GM23338 (cell line): ENCODE results near the gene KRTAP5-10.

Source experiments
- EZH2 ChIP-seq: fragments of 200-600 bp; sonication (generic); IDR thresholded peaks from one replicate; pipeline ENCODE4 v1.8.0; 2017; ENCODE audit warnings: antibody characterized with exemption, mild to moderate bottlenecking, low read depth; ENCODE audit not compliant: unreplicated experiment
- JUNB ChIP-seq: IDR thresholded peaks from one replicate; pipeline ENCODE4 v1.6.1; 2016; ENCODE audit warnings: antibody characterized with exemption; ENCODE audit not compliant: unreplicated experiment
- POLR2AphosphoS5 ChIP-seq: IDR thresholded peaks from 2 replicates; pipeline ENCODE4 v1.6.1; 2016; ENCODE audit warnings: antibody characterized with exemption, low read depth
- TF ChIP-seq, protein P1 (sequence below), 2 experiments: fragments of 200-600 bp in 1 of 2; sonication (generic) in 1 of 2; conservative IDR thresholded peaks; 2 replicates each; pipeline versions ENCODE4 v1.5.1 to v1.6.1; 2016 to 2017; ENCODE audit warnings: antibody characterized with exemption in 2 of 2, low read depth in 2 of 2, mild to moderate bottlenecking in 2 of 2, moderate library complexity in 1 of 2
- TF ChIP-seq, protein P2 (sequence below): IDR thresholded peaks from one replicate; pipeline ENCODE4 v1.6.1; 2018; ENCODE audit warnings: antibody characterized with exemption; ENCODE audit not compliant: unreplicated experiment

DNA sequence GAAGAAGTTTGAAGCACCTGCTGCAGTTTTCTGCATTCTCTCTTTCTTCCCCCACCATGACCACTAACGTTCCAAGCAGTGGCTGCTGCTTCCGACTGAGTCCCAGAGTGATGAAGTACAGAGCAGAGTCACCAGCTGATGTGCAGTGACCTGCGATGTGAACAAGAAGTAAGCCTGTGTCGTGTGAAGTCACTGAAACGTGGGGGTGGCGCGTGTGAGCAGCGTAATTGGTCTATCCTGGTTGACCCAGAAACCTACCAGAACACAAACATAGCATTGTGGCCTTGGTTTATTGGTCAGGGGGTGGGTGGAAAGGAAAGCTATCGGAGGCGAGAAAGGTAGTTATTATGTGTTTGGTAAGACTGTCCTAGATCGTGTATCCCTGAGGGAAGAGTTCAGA lies 34.8 kb upstream of the KRTAP5-10 start:
- TF ChIP-seq, protein P1, sequence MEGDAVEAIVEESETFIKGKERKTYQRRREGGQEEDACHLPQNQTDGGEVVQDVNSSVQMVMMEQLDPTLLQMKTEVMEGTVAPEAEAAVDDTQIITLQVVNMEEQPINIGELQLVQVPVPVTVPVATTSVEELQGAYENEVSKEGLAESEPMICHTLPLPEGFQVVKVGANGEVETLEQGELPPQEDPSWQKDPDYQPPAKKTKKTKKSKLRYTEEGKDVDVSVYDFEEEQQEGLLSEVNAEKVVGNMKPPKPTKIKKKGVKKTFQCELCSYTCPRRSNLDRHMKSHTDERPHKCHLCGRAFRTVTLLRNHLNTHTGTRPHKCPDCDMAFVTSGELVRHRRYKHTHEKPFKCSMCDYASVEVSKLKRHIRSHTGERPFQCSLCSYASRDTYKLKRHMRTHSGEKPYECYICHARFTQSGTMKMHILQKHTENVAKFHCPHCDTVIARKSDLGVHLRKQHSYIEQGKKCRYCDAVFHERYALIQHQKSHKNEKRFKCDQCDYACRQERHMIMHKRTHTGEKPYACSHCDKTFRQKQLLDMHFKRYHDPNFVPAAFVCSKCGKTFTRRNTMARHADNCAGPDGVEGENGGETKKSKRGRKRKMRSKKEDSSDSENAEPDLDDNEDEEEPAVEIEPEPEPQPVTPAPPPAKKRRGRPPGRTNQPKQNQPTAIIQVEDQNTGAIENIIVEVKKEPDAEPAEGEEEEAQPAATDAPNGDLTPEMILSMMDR (conservative IDR thresholded peaks at IDR 0.05; ENCODE audit: low read depth in 2 of 2), result no peak
- TF ChIP-seq EZH2 (no peak), JUNB (no peak), POLR2AphosphoS5 (no peak)
- TF ChIP-seq, protein P2, sequence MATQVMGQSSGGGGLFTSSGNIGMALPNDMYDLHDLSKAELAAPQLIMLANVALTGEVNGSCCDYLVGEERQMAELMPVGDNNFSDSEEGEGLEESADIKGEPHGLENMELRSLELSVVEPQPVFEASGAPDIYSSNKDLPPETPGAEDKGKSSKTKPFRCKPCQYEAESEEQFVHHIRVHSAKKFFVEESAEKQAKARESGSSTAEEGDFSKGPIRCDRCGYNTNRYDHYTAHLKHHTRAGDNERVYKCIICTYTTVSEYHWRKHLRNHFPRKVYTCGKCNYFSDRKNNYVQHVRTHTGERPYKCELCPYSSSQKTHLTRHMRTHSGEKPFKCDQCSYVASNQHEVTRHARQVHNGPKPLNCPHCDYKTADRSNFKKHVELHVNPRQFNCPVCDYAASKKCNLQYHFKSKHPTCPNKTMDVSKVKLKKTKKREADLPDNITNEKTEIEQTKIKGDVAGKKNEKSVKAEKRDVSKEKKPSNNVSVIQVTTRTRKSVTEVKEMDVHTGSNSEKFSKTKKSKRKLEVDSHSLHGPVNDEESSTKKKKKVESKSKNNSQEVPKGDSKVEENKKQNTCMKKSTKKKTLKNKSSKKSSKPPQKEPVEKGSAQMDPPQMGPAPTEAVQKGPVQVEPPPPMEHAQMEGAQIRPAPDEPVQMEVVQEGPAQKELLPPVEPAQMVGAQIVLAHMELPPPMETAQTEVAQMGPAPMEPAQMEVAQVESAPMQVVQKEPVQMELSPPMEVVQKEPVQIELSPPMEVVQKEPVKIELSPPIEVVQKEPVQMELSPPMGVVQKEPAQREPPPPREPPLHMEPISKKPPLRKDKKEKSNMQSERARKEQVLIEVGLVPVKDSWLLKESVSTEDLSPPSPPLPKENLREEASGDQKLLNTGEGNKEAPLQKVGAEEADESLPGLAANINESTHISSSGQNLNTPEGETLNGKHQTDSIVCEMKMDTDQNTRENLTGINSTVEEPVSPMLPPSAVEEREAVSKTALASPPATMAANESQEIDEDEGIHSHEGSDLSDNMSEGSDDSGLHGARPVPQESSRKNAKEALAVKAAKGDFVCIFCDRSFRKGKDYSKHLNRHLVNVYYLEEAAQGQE, result no peak
